Stimulated activated CD4-positive, alpha-beta T cell treated with anti-CD3 and anti-CD28 coated beads, Interleukin-15, amount 100 ng/mL, for 24 hours (primary cell): ENCODE results near the gene C2orf92.
"Not testable (repeated sequence)": the region's sequence is repeated elsewhere in the genome, so short reads cannot be mapped to it uniquely, and the experiment has no call there.

ENCODE experiments used
- DNase-seq: peaks from one replicate; pipeline ENCODE4 v3.0.0-alpha.2; 2020

The C2orf92 gene

DNA sequence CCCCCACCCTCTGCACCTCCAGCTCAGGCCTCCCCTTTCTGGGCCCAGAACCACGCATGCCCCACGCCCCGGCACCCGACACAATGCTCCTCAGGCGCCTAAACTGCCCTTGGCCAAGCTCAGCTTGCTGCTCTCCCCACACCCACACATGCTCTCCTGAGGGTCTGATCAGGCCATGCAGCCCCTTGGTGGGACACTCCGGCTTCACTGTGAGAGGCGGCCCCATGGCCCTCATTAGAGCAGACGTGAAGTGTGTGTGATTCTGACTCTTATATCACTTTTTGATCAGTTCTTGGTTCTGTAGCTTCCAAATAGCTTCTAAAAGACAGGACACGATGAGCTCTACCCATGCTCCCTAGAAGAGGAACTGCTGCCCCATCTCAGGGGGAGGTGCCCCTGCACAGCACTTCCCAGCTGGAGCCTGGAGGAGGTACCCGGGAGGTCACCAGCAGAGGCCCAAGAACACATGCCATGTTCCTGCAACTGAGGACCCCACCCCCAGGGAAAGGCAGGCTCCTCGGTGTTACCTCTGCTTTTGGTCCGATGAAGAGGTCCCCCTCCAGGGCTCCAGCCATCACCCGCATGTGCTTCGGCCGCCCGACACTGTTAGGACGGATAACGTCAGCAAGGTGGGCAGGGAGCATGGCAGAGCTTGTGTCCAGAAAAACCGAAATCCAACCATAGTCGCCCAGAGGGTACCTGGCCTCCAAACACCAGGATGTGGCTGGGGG is 9.3 kb upstream of the C2orf92 start:
- DNase-seq = no peak

DNA sequence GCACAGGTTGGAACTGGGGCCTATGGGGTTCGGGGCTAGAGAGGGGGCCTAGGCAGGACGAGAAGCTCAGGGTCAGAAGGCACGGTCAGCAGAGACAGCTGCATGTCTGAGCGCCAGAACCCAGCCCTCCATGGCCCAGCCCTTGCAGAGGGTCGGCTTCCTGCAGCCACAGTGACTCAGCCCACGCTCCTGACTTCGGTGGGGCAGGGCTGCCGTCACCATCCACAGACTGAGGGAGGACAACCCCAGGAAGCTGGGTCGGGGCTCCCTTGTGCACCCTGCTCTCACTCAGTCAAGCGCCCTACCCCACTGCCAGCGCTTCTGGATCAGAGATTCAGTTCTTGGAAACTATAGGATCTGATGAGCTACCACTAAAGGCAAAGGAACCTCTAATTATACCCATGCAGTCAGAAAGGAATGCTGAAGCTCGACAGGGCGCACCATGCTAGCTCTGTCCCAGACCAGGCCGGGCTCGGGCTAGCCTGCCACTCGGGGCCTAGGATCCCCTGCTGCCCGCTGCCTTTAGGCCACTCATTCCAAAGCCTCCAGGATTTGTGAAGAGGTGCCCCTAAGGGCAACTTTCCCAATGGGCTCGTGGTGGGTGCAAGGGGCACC is 8.6 kb upstream of the C2orf92 start:
- no peak for DNase-seq

DNA sequence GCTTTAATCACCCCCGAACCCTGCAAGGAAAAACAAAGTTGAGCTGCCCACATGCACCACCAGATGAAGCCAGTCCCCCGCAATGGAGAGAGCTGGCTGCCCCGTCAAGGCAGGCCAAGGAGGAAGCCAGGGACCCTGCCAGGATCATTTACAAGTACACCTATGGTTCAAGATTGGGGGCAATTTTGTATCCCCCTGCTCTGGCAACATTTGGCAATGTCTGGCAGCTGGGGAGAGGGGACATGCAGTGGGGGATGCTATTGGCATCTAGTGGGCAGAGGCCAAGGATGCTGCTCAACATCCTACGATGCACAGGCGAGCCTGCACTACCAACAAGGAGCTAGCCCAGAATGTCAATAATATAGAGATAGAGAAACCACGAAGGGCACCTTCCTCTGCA is 7.6 kb upstream of the C2orf92 start:
- no peak for DNase-seq

DNA sequence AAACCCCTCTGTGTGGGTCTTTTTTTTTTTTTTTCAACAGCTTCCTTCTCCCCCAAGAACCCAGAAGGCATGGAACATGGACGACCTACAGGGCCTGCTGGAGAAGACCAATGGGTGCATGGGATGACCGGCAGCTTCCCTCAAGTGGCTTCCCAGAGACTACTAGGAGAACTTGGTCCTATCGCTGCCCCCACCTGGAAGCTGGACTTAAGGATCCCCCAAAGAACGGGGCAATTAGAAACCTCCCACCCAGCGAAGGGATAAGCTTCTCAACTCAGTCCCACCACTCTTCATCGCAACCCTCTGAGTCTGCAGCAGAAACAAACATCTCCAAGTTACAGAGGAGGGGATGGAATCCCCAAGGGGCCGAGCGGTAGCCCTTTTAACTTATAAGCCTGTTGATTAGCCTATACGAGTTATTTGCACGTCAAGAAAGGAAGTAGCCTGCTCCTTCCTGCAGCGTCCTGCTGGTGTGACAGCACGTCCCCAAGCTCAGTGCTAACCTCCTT is 7.1 kb upstream of the C2orf92 start:
- no peak for DNase-seq

DNA sequence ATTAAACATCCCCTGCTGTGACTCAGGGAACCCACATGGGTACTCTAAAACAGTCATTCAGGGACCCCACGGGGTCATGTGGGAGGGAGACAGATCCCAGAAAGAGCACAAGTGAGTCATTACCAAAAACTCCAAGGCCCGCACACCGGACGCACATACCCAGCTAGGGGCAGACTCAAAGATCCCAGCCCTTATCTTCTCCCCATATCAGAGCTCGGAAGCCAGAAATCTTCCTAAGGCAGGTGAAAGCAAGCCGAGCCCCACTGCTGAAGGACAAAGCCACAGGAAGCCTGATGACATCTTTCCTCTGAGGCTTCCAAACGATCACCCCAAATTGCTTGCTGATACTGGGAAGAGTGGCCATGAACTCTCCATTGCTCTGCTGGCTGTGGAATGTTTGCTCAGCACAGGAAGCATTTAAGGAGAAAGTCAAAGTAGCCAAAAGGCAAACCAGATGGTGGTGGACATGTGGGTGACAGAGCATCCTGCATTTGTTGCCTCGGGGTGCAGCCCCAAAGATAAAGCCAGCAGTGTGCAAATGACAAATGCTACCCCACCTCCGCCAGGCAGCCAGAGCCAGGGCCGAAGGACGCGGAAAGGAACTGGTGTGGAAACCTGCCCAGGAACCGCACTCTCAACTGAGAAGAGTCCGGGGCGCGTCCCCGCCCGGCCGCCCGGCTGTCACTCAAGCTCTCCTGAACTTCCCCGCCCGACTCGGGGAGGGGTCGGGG is 6.5 kb upstream of the C2orf92 start:
- peak; percentile 92 for DNase-seq

DNA sequence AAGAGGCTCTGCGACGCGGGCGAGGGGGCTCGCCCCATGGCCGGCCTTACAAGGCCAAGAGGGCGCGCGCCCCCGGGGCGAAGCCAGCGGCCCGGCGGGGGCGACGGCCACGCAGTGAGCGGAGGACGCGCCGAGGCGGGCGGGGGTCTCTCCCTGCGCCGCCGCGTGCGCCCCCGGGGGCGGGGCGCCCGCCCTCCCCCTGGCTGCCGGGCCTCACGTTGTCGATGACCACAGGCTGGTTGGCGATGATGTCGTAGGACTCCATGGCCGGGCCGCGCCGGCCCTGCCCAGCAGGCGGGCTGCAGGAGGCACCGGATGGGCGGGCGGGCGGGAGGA is 5.9 kb upstream of the C2orf92 start:
- DNase-seq = no peak

DNA sequence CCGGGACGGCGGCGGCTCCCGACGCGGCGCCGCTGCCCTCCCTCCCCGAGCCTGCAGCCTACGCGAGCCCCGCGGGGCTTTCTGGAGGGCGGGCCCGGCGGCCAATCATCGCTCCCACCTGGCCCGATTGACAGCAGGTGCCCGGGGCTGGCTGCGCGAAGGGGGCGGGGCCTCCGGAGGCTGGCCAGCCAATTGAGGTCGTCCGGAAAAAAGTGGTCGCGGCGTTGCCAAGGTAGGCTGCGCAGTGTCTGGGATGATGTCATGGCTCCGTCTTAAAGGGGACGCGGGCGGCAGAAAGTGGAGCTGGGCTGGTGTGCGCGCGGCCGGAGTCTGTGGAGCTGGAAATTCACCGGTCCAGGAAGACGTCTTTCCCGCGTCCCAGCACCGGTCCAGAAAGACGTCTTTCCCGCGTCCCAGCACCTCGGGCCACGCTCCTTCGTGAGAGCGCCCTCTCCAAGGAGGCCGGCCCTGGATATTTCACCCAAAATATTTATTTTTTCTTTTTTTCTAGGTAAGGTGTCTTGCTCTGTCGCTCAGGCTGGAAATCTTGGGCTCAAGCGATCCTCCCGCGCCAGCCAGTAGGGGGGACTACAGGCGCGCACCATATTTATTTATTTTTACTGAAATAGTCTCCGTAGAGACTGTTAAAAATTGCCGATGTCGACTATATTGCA is 5.4 kb upstream of the C2orf92 start, which contains the start of gene ACTR1B:
ACTR1B (minus strand) TSS at position 83 of the 674 bp plus-strand sequence. CDS start 154 bp downstream, outside the sequence.
- peak; percentile 99 for DNase-seq

DNA sequence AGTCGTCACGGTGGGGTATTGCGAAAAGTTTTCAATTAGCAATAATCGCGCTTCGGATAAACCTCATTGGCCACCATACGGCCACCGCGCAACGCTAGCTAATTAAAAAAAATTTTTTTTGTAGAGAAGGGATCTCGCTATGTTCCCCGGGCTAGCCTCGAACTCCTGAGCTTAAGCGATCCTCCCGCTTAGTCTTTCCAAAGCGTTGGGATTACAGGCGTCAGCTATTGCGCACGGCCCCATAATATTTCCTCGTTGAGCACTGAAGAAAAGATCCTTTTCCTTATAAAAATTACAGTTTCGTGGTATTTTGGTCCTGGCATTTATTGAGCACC is 4.9 kb upstream of the C2orf92 start:
- no peak for DNase-seq

DNA sequence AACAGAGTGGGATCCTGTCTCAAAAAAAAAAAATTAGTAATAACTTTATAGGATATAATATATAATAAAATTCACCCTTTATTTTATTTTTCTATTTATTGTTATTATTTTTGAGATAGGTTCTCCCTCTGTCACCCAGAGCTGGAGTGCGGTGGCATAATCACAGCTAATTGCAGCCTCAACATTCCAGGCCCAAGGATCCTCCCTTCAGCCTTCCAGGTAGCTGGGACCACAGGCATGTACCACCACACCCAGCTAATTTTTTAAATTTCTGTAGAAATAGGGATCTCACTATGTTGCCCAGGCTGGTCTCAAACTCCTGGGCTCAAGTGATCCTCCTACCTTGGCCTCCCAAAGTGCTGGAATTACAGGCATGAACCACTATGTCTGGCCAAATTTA is 958 bp downstream of the C2orf92 start:
- no peak for DNase-seq

DNA sequence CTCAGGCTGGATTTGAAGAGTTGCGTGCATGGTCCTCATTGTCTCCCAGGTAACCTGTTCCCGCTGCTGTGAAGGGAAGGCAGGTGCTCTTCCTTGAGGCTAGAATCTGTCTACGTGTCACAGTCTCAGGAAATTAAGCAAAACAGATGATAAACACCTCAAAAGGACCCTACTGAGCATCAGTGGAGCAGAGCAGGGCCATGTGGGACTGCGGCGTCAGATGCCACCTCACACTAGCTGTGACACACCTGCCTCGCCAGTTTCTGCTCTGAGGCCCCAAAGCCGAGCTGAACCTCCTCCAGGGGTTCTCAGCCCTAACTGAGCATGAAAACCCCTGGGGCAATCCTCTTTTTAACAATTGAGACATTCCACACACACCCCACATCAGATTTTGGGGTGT is 2.0 kb downstream of the C2orf92 start:
- no peak for DNase-seq

DNA sequence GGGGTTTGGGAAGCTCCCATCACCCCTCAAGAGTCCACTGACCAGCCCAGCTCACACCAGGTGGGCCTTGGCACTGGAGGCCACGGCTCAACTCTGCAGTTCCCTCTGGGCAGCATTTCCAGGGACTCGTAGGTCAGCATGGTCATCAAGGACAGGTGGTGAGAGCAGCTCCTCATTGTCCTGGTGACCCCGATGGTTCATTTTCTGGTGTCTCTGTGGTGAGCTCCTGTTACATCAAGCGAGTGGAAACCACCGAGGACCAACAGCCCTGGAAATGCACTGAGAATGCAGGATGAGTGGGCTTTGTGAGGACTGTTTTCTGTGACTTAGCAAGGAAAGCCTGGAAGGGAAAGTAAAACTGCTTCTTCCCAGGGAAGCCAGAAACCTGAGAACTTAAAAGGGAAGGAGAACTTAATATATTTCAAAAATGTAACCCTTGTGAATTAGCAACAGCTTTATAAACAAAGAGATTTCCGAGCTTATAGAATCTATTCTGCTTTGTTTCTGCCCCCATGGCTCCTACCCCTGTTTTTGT is 3.2 kb downstream of the C2orf92 start:
- DNase-seq = not testable (repeated sequence)

DNA sequence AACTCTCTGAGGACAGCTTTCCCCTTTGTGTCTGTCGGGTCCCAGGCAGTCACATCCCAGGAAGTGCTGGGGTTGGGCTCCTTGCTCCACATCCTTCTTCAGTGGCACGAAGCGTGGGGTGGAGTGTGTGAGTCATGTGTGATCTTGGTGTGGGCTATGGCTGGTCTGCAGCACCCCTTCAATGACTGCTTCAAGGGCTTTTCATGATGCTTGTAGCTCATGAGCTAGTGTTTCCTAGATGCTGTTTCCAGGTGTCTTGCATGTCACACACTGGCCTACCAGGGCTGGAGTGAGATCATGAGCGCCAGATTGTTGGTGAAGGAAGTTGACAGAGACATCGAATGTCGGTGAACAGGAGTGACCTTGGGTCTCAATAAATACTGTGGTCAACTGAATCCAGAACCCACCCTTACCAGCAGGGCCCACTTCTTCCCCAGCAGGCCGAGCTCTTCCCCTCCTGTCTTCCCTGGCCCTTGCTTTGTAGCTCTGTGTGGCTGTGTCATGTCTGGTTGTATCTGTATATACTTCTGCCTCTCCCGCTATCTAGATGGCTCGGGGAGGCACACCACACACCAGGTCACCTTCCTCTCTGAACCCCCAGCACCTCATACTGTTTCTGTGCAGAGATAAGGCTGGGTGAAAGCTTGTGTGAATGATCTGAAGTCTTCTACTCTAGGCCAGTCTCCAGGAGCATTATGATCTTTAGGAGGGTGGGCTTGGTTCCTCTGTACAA is 3.8 kb downstream of the C2orf92 start:
- DNase-seq = peak; percentile 49

DNA sequence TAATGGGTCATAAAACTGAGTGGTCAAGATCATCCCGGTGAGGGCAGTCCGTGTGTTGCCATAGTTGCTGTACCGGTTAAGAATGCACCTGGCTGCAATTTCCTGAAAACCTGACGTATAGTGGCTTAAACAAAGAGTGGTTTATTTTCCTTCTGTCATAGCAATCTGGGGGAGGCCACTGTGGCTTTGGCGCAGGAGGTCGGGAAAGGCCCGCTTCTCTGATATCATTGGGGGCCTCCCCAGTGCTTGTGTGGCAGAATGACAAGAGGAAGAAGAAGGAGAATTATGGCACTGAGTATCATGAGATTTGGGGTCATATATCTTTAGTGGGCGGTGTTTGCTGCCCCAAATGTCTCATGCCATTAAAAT is 4.4 kb downstream of the C2orf92 start:
- DNase-seq = peak; percentile 54

DNA sequence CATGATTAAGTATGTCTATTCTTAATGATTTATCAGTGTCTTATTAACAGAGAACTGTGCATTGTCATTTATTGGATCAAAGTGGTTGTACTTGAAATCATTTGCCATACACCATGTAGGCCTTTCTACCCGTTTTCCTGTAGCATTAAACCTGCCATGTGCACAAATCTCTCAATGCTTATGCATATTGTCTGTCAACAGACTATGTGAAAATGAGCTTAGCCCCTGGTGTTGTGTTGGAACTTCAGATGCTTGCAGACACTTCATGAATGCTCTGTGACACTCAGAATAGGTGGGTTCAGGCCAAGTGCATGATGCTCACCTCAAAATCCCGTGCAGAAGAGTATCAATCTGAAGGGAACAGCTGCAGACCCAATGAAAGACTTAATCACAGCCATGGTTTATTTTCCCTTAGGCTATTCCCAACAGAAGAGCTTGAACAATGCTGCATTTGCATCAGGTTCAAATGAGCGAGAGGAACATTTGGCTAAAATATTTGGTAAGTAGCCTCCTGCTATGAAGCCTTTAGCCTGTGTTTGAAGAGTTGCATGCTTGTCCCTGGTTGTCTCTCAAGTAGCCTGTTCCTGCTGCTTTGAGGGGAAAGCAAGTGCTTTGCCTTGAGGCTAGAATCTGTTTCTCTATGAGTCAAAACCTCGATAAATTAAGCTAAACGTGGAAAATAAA is 6.1 kb downstream of the C2orf92 start:
- no peak for DNase-seq

DNA sequence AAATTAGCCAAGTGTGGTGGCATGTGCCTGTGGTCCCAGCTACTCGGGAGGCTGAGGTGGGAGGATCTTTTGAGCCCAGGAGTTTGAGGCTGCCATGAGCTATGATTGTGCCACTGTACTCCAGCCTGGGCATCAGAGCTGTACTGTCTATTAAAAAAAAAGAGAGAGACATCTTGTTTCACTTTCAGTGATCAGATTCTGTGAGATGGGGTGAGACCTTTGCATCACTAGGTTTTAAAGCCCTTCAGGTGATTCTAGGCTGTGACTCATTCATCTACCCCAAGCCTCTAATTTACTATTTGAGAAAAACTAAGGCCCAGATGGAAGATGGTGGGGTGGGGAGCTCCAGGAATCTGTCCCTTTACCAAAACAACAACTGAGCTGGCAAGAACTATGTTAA is 7.1 kb downstream of the C2orf92 start:
- DNase-seq = no peak

DNA sequence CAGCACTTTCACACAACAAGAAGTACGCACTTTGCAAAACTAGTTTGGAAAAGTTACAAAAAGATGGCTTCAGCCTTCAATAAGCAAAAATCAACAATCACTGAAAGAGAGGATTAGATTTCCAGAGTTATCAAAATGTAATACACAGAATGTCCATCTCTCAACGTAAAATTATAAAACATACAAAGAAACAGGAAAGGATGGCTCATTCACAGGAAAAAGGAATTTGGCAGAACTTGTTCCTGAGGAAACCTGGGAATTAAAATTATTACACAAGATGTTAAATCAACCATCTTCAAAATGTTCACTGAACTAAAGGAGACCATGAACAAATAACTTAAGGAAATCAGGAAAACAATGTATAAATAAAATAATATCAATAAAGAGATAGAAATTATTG is 8.0 kb downstream of the C2orf92 start:
- no peak for DNase-seq

DNA sequence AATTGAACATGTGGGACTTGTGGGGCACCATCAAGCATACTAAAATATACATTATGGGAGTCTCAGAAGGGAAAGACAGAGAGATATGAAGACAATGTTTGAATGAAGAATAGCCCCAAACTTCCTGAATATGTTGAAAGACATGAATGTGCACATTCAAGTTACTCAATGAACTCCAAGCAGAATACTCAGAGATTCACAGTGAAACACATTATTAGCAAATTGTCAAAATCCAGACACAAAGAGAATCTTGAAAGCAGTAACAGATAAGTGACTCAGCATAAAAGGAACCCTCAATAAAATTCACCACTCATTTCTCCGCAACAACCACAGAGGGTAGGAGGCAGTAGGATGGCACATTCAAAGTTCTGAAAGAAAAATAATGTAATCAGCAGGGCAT is 8.8 kb downstream of the C2orf92 start:
- no peak for DNase-seq

DNA sequence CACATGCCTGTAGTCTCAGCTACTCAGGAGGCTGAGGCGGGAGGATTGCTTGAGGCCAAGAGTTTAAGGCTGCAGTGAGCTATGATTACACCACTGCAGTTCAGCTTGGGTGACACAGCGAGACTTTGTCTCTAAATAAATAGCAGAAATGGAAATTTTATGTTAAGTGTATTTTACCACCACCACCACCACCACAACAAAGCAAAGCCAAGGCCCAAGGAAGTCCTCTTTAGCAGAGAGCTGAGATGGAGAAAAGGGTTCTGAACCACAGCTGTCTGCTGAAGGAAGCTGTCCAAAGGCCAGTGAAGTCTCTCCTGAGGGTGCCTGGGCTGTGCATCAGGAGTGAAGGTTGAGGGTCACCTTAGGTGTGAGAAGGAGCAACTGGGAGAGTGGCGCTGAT is 17.7 kb downstream of the C2orf92 start:
- DNase-seq = not testable (repeated sequence)

DNA sequence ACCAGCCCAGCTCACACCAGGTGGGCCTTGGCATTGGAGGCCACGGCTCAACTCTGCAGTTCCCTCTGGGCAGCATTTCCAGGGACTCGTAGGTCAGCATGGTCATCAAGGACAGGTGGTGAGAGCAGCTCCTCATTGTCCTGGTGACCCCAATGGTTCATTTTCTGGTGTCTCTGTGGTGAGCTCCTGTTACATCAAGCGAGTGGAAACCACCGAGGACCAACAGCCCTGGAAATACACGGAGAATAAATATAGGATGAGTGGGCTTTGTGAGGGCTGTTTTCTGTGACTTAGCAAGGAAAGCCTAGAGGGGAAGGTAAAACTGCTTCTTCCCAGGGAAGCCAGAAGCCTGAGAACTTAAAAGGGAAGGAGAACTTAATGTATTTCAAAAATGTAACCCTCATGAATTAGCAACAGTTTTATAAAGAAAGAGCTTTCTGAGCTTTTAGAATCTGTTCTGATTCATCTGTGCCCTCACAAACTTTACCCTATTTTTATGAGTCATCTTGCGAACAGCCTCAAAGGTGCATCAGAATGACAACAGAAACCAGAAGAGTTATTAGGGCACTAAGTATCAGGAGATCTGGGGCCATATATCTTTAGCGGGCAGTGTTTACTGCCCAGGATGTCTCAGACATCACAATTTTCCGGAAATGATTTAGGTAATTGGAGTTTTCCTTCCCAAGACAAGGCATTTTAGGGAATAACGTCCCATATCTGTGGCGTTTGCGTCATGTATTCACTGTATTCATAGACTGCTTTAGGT is 18.7 kb downstream of the C2orf92 start:
- no peak for DNase-seq

DNA sequence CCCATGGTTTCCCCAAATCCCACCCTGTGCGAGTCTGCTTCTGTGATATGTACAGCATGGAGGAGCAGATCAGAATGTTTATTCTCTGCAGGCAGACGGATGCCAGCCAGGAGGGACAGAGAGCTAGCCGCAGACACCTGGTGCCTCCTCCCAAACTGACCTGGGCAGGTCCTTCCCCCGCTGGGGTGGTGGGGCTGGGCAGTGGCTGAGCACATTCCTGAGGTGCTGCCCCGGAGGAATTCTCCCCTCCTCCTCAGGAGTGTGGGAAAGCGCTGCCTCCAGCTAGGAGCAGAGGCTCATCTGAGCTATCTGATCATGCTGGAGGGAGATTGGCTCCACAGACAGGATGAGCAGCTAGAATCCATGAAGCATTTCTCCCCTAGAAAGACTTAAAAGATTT is 21.7 kb downstream of the C2orf92 start:
- no peak for DNase-seq

DNA sequence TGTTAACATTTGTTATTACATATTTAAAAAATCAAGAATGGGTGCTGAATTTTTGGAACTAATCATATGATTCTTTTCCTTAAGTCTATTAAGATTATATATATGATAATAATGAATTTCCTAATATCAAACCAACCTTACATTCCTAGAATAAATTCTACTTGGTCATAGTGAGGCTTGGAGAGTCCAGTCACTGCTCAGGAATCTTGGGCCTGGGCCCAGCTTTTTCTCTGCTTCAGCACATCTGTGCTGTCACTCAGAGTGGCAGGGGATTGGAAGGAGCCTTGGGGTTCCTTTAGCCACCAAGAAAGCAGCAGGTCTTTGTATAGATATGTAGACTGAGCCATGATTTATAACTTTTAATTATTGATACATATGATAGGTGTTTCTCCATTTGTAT is 24.0 kb downstream of the C2orf92 start:
- no peak for DNase-seq
